ENCODE measurements around the gene OBI1.

Gene OBI1

DNA sequence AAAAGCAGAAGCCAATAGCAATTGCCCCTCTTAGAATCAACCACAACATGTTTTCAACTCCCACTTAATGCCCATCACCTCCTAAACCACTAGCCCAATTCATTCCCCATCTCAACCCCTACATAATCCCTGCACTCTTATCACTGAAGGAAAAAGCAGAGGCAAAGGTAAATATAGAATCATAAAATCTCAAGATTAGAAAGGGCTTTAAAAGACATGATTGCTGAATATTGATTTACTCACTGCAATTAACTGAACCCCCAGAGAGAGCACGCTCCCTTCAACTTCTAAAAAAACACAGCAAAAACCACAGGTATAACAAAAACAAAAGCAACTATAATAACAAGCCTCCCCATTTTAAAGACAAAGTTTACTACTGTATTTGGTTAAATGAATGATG is 40.5 kb downstream of the OBI1 start:
- Histone ChIP-seq H3K27ac (ENCODE audit: low read depth in 2 of 2, low read length in 2 of 2) (no peak overlapping the region), H3K27me3 (ENCODE audit: control insufficient read depth in 2 of 2, insufficient read depth in 2 of 2, low read length in 2 of 2) (no peaks in the 10 kb centered on the region), H3K36me3 (ENCODE audit: control insufficient read depth in 2 of 2, insufficient read depth in 2 of 2, low read length in 2 of 2) (peaks cover 7 to 14% of the 10 kb centered on the region in 2 donors), H3K4me3 (ENCODE audit: low read length in 2 of 2) (no peak overlapping the region), H3K9ac (ENCODE audit: low read depth in 1 of 2, low read length in 2 of 2) (no peak overlapping the region), H3K4me1 (ENCODE audit: control insufficient read depth in 2 of 2, insufficient read depth in 2 of 2, low read length in 2 of 2) (no peaks in the 10 kb centered on the region), H3K9me3 (ENCODE audit: control insufficient read depth in 2 of 2, low read length in 2 of 2) (no peaks in the 10 kb centered on the region)

DNA sequence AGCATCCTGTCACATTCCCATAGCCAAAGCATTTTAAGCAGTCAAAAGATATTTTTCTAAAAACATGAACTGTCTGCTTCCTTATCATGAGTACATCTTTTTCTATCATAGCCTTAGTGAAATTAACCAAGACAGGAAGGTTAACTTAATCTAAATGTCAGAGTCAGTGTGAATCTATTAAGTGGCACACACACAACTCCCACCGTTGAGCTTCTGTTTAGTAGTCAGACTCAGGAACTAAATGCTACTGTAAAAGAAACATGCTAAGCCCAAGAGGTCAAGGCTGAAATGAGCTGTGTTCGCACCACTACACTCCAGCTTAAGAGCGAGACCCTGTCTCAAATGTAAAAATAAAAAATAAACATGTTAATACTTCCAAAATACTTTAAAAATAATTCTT is 47.9 kb downstream of the OBI1 start:
- Histone ChIP-seq H3K9ac (ENCODE audit: low read depth in 1 of 2, low read length in 2 of 2) (no peak overlapping the region), H3K27ac (ENCODE audit: low read depth in 2 of 2, low read length in 2 of 2) (no peak overlapping the region), H3K36me3 (ENCODE audit: control insufficient read depth in 2 of 2, insufficient read depth in 2 of 2, low read length in 2 of 2) (peaks cover 0 to under 1% of the 10 kb centered on the region in 2 donors), H3K27me3 (ENCODE audit: control insufficient read depth in 2 of 2, insufficient read depth in 2 of 2, low read length in 2 of 2) (peaks cover 45 to 48% of the 10 kb centered on the region in 2 donors), H3K9me3 (ENCODE audit: control insufficient read depth in 2 of 2, low read length in 2 of 2) (no peaks in the 10 kb centered on the region), H3K4me3 (ENCODE audit: low read length in 2 of 2) (no peak overlapping the region), H3K4me1 (ENCODE audit: control insufficient read depth in 2 of 2, insufficient read depth in 2 of 2, low read length in 2 of 2) (peaks cover 5 to 7% of the 10 kb centered on the region in 2 donors)

DNA sequence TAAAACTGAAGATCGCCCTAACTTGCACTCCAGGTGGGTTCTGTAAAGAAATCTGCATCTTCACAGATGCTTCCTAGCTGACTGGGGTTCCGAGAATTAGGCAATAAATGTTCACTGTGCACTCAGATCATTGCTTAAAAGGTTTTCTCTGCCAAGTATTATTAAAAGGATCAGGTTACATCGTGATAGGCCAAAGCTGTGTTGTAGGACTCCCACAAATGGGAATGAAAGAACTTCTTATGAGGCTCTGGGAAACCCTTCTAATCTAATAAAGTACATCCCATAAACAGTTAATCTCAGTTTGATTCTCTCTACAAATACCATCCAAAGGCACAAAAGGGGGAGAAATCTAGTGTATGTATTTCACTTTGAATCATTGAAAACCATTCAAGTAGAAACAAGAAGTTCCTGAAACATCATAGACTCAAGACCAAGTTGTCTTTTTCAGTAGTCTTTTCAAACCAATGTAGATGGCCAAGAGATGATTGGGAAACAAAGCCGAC is 48.5 kb downstream of the OBI1 start:
- no peaks in the 10 kb centered on the region for H3K9me3 ChIP-seq (ENCODE audit: control insufficient read depth in 2 of 2, low read length in 2 of 2)
- no peak overlapping the region for H3K4me3 ChIP-seq (ENCODE audit: low read length in 2 of 2)
- H3K36me3 ChIP-seq (ENCODE audit: control insufficient read depth in 2 of 2, insufficient read depth in 2 of 2, low read length in 2 of 2), result no peaks in the 10 kb centered on the region
- peaks cover 51 to 54% of the 10 kb centered on the region in 2 donors for H3K27me3 ChIP-seq (ENCODE audit: control insufficient read depth in 2 of 2, insufficient read depth in 2 of 2, low read length in 2 of 2)
- peaks cover 5 to 7% of the 10 kb centered on the region in 2 donors for H3K4me1 ChIP-seq (ENCODE audit: control insufficient read depth in 2 of 2, insufficient read depth in 2 of 2, low read length in 2 of 2)
- no peak overlapping the region for H3K27ac ChIP-seq (ENCODE audit: low read depth in 2 of 2, low read length in 2 of 2)
- H3K9ac ChIP-seq (ENCODE audit: low read depth in 1 of 2, low read length in 2 of 2), result no peak overlapping the region

DNA sequence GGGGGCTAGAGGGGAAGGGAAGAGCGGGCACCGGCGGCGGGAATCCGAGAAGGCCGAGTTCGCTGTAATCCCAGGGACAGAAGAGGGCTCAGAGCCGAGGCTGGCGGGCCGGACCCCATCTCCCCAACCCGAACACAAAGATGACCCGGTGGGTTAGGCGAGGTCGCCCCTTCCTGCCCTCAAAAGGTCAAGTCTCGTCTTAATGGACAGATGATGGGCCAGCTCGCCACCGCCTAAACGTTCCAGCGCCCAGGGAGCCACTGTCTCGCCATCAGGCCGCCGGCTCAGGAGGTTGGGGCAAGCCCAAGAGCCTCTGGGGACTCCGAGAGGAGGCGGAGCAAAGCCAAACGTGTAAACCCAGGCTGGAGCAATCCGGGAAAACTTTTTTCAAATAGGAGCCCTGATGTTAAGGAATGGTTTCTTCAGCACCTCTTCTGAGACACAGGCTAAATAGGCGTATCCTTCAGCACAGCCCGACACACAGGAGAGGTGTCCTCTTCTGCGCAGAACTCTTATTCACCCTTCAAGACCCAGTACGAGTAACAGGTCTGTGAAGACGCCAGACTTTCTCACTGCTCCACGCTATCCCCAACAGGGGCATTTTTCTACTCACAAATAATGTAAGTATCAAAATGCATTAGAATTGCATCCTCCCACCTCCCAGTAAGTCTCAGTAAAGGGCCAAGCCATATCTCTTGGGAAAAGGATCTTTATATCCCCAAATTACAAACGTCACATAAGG is 49.3 kb downstream of the OBI1 start:
- peaks cover 5 to 7% of the 10 kb centered on the region in 2 donors for H3K4me1 ChIP-seq (ENCODE audit: control insufficient read depth in 2 of 2, insufficient read depth in 2 of 2, low read length in 2 of 2)
- H3K27ac ChIP-seq (ENCODE audit: low read depth in 2 of 2, low read length in 2 of 2), result no peak overlapping the region
- H3K9ac ChIP-seq (ENCODE audit: low read depth in 1 of 2, low read length in 2 of 2), result no peak overlapping the region
- no peaks in the 10 kb centered on the region for H3K9me3 ChIP-seq (ENCODE audit: control insufficient read depth in 2 of 2, low read length in 2 of 2)
- no peaks in the 10 kb centered on the region for H3K36me3 ChIP-seq (ENCODE audit: control insufficient read depth in 2 of 2, insufficient read depth in 2 of 2, low read length in 2 of 2)
- H3K4me3 ChIP-seq (ENCODE audit: low read length in 2 of 2), result peak overlapping the region; percentile 52 to 57
- peaks cover 58 to 62% of the 10 kb centered on the region in 2 donors for H3K27me3 ChIP-seq (ENCODE audit: control insufficient read depth in 2 of 2, insufficient read depth in 2 of 2, low read length in 2 of 2)

DNA sequence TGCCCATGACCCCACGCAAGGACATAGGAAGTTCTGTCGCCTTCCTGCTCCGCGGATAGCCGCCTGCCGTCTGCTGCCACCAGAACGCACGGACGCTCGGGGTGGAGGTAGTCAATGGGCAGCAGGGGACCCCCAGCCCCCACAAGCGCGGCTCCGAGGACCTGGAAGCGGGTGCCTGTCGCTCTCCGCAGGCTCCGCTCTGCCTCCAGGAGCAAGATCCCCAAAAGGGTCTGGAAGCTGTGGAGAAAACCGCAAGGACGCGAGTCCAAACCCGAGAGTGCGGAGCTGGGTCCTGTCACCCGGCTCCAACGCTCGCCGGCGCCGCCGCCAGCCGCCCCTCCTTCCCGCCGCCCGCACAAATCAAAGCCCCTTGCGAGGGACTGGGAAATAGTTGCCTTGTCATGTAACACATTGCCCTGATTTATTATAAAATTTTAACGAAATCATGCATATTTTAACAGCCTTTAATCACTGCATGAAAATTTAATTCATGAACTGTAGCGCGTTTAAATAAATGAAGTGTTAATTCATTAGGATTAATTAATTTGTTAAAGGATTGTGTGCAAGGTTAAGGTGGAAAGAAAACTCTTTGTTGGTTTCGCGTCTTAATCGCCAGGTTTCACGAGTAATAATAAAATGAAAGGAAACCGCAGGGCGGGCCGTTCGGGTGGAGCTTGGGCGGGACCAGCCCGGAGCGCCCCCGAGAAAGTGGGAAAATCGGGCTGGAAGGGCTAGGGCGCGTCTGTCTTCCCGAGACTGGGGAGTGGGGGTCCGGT is 50.1 kb downstream of the OBI1 start:
- Histone ChIP-seq H3K9ac (ENCODE audit: low read depth in 1 of 2, low read length in 2 of 2) (no peak overlapping the region), H3K27ac (ENCODE audit: low read depth in 2 of 2, low read length in 2 of 2) (no peak overlapping the region), H3K9me3 (ENCODE audit: control insufficient read depth in 2 of 2, low read length in 2 of 2) (no peaks in the 10 kb centered on the region), H3K4me3 (ENCODE audit: low read length in 2 of 2) (peak overlapping the region; percentile 52 to 57), H3K36me3 (ENCODE audit: control insufficient read depth in 2 of 2, insufficient read depth in 2 of 2, low read length in 2 of 2) (no peaks in the 10 kb centered on the region), H3K27me3 (ENCODE audit: control insufficient read depth in 2 of 2, insufficient read depth in 2 of 2, low read length in 2 of 2) (peaks cover 65 to 69% of the 10 kb centered on the region in 2 donors), H3K4me1 (ENCODE audit: control insufficient read depth in 2 of 2, insufficient read depth in 2 of 2, low read length in 2 of 2) (peaks cover 6 to 7% of the 10 kb centered on the region in 2 donors)

DNA sequence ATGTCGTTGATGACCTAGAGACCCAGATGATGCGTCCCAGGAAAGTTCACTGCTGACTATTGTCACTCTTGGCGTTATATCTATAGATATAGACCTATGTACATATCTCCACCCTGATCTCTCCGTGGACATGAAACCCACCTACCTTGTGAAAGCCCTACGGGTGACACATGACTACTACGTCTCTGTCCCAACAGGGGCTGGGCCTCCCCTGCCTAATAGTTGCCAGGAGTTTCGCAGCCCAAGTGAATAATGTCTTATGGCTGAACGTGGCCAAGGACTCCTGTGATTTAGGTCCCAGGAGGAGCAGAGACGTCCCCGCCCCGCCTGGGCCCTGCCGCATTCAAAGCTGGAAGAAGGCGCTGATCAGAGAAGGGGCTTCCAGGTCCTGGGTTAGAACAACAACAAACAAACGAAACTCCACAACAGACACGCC is 50.7 kb downstream of the OBI1 start:
- Histone ChIP-seq H3K4me1 (ENCODE audit: control insufficient read depth in 2 of 2, insufficient read depth in 2 of 2, low read length in 2 of 2) (peaks cover 10 to 12% of the 10 kb centered on the region in 2 donors), H3K9ac (ENCODE audit: low read depth in 1 of 2, low read length in 2 of 2) (no peak overlapping the region), H3K27ac (ENCODE audit: low read depth in 2 of 2, low read length in 2 of 2) (no peak overlapping the region), H3K27me3 (ENCODE audit: control insufficient read depth in 2 of 2, insufficient read depth in 2 of 2, low read length in 2 of 2) (peaks cover 71 to 75% of the 10 kb centered on the region in 2 donors), H3K9me3 (ENCODE audit: control insufficient read depth in 2 of 2, low read length in 2 of 2) (no peaks in the 10 kb centered on the region), H3K36me3 (ENCODE audit: control insufficient read depth in 2 of 2, insufficient read depth in 2 of 2, low read length in 2 of 2) (no peaks in the 10 kb centered on the region), H3K4me3 (ENCODE audit: low read length in 2 of 2) (peak overlapping the region; percentile 52 to 53)

DNA sequence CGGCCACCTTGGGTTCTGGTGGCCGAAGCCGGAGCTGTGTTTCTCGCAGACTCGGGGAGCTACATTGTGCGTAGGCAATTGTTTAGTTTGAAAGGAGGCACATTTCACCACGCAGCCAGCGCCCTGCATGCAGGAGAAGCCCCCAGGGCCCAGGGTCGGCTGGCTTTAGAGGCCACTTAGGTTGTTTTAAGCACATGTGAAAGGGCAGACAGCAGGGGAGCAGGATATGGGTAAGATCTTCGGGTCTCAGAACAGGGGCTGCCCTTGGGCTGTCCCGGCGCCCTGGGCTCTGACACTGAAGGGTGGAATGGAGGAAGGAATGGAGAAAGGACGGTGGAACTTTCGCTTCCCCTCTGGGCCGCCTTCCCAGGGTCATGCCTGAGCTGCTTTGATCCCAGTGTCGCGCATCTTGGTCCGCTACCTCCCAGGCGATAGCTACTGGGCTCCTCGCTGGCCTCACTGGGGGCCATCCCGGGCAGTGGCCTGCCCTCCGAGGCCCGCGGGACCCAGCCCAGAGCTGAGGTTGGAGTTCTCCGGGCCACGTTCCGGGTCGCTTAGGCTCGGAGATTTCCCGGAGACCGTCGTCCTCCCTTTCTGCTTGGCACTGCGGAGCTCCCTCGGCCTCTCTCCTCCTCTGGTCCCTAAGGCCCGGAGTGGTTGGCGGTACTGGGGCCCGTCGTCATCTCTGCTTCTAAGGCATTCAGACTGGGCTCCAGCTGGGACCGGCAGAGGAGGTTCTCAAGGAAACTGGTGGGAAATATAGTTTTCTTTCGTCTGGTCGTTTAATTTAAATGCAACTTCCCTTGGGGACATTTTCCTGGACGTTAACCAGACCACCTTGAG is 51.3 kb downstream of the OBI1 start:
- Histone ChIP-seq H3K4me1 (ENCODE audit: control insufficient read depth in 2 of 2, insufficient read depth in 2 of 2, low read length in 2 of 2) (peaks cover 13 to 17% of the 10 kb centered on the region in 2 donors), H3K9me3 (ENCODE audit: control insufficient read depth in 2 of 2, low read length in 2 of 2) (no peaks in the 10 kb centered on the region), H3K27ac (ENCODE audit: low read depth in 2 of 2, low read length in 2 of 2) (no peak overlapping the region), H3K36me3 (ENCODE audit: control insufficient read depth in 2 of 2, insufficient read depth in 2 of 2, low read length in 2 of 2) (no peaks in the 10 kb centered on the region), H3K4me3 (ENCODE audit: low read length in 2 of 2) (peak overlapping the region in 1 of 2 donors; percentile 23), H3K27me3 (ENCODE audit: control insufficient read depth in 2 of 2, insufficient read depth in 2 of 2, low read length in 2 of 2) (peaks cover 78 to 79% of the 10 kb centered on the region in 2 donors), H3K9ac (ENCODE audit: low read depth in 1 of 2, low read length in 2 of 2) (no peak overlapping the region)

DNA sequence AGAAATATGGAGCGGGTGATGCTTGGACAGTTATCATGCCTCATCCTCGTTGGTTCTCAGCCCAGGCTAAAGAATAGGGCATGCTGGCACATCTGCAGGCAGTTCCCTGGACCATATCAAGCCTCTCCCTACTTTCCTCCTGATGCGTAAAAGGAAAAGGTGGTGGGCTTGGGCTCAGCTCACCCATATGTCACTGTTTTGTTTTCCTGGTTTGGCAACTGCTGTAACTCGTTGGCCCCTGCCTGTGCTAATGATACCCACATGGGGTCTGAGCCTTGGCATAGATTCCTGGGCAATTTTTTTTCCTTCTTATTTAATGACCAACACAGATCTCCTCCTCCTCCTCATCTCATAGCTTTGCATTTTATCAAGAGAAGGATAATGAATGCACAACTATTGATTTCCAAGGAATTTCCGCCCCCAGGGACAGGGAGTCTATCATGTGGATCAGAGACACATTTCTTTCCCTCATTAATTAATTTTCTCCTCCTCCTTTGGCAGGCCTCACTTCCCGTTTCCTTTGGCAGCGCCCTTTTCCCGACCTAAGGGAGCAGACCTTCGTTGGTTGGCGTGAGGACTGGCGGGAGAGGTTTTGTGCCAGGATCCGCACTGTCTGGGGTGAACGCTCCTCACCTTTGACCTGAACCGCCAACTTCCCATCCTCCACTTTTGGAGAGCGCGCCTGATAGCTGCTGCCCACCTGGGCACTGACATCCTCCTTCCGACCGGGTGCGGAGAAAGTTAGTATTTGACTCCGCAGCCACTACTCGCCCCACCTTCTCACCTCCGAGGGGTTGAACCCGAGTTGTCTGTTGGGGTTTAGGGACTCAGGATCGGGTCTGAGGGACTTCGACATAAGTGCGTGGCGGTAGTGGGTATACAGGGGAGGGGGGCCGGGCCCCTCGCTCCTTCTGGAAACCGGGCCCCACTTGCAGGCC is 52.2 kb downstream of the OBI1 start:
- peaks cover 17 to 22% of the 10 kb centered on the region in 2 donors for H3K4me1 ChIP-seq (ENCODE audit: control insufficient read depth in 2 of 2, insufficient read depth in 2 of 2, low read length in 2 of 2)

More for the DNA sequence above, 52.2 kb downstream of the OBI1 start:
- Histone ChIP-seq H3K9me3 (ENCODE audit: control insufficient read depth in 2 of 2, low read length in 2 of 2) (no peaks in the 10 kb centered on the region), H3K9ac (ENCODE audit: low read depth in 1 of 2, low read length in 2 of 2) (no peak overlapping the region), H3K36me3 (ENCODE audit: control insufficient read depth in 2 of 2, insufficient read depth in 2 of 2, low read length in 2 of 2) (no peaks in the 10 kb centered on the region), H3K27me3 (ENCODE audit: control insufficient read depth in 2 of 2, insufficient read depth in 2 of 2, low read length in 2 of 2) (peaks cover 82 to 84% of the 10 kb centered on the region in 2 donors), H3K4me3 (ENCODE audit: low read length in 2 of 2) (no peak overlapping the region), H3K27ac (ENCODE audit: low read depth in 2 of 2, low read length in 2 of 2) (no peak overlapping the region)

All from mucosa of rectum (tissue), 2 donors.